ENCODE data around the gene CD2. TPM values are rescaled to one million over a fixed set of nuclear protein-coding genes. Genes with fewer than 3 reads are reported as not detected.

Gene CD2
- total RNA-seq, 4 donors from 2014 or later = 5.0 to 8.7 (median 6.3) TPM; not detected in 1

- Histone ChIP-seq H3K9me3 (no peaks in the 10 kb centered on the region), H3K27ac (peak overlapping the region; percentile 10 to 33 (median 26)), H3K4me1 (peaks cover 0 to 5% (median 0%) of the 10 kb centered on the region in 4 donors), H3K36me3 (no peaks in the 10 kb centered on the region), H3K4me3 (no peak overlapping the region), H3K27me3 (no peaks in the 10 kb centered on the region)
- WGBS, 2 donors (ENCODE audit: low coverage in 1 of 2) = 86 to 88% methylated on average over 10 to 13 of the region's 13 CpGs
- DNase-seq = no peak
- in situ Hi-C loops (cut with MboI; ENCODE audit: low pct_ligation_motif_present in 1 of 4, low pct_unique_long_range_greater_than_20kb in 1 of 4, low sequenced_read_pairs in 3 of 4) = no loop called here
- intact Hi-C loops (cut with DNase I; ENCODE audit: low total_unique reads) = no loop called here
- TF ChIP-seq POLR2AphosphoS5 (IDR thresholded peaks at IDR 0.05) (no peak), EP300 (IDR thresholded peaks at IDR 0.05; ENCODE audit: low read depth) (no peak), POLR2A (IDR thresholded peaks at IDR 0.05) (no peak), CTCF (IDR thresholded peaks at IDR 0.05) (no peak)
Measured at GRCh38 chr1:116768416-116769103, 14.3 kb downstream of the CD2 start.

- TF ChIP-seq EP300 (IDR thresholded peaks at IDR 0.05; ENCODE audit: low read depth) = no peak
- TF ChIP-seq CTCF (IDR thresholded peaks at IDR 0.05) = no peak
- TF ChIP-seq POLR2AphosphoS5 (IDR thresholded peaks at IDR 0.05) = no peak
- no peak for TF ChIP-seq POLR2A (IDR thresholded peaks at IDR 0.05)
- 59 to 62% methylated on average over 5 to 6 of the region's 6 CpGs for WGBS, 2 donors (ENCODE audit: low coverage in 1 of 2)
- in situ Hi-C loops (cut with MboI; ENCODE audit: low pct_ligation_motif_present in 1 of 4, low pct_unique_long_range_greater_than_20kb in 1 of 4, low sequenced_read_pairs in 3 of 4) (no loop called here), intact Hi-C loops (cut with DNase I; ENCODE audit: low total_unique reads) (no loop called here)
- no peak for DNase-seq
- H3K27ac ChIP-seq = peak overlapping the region; percentile 10 to 33 (median 18)
- H3K9me3 ChIP-seq = no peaks in the 10 kb centered on the region
- H3K4me1 ChIP-seq = no peaks in the 10 kb centered on the region
- no peaks in the 10 kb centered on the region for H3K36me3 ChIP-seq
- H3K4me3 ChIP-seq = no peak overlapping the region
- H3K27me3 ChIP-seq = no peaks in the 10 kb centered on the region
Measured at GRCh38 chr1:116769104-116769452, 14.8 kb downstream of the CD2 start.

- DNase-seq = peak; percentile 37
- no peak for TF ChIP-seq EP300 (IDR thresholded peaks at IDR 0.05; ENCODE audit: low read depth)
- TF ChIP-seq POLR2AphosphoS5 (IDR thresholded peaks at IDR 0.05) = no peak
- no peak for TF ChIP-seq POLR2A (IDR thresholded peaks at IDR 0.05)
- TF ChIP-seq CTCF (IDR thresholded peaks at IDR 0.05) = no peak
Measured at GRCh38 chr1:116769561-116769977, 15.3 kb downstream of the CD2 start.

GRCh38 chr1:116769994-116770393 is 15.8 kb downstream of the CD2 start:
- no peaks in the 10 kb centered on the region for H3K36me3 ChIP-seq
- H3K27ac ChIP-seq = peak overlapping the region in 2 of 4 donors; percentile 13 to 37
- intact Hi-C loops (cut with DNase I; ENCODE audit: low total_unique reads) = no loop called here
- no peak for DNase-seq
- H3K9me3 ChIP-seq = no peaks in the 10 kb centered on the region
- H3K4me1 ChIP-seq = no peaks in the 10 kb centered on the region
- in situ Hi-C loops (cut with MboI; ENCODE audit: low pct_ligation_motif_present in 1 of 4, low pct_unique_long_range_greater_than_20kb in 1 of 4, low sequenced_read_pairs in 3 of 4) = no loop called here
- H3K4me3 ChIP-seq = no peak overlapping the region
- WGBS, 2 donors (ENCODE audit: low coverage in 1 of 2) = 64 to 78% methylated on average over 2 to 9 of the region's 9 CpGs
- no peaks in the 10 kb centered on the region for H3K27me3 ChIP-seq
- no peak for TF ChIP-seq POLR2AphosphoS5 (IDR thresholded peaks at IDR 0.05)
- no peak for TF ChIP-seq POLR2A (IDR thresholded peaks at IDR 0.05)
- no peak for TF ChIP-seq EP300 (IDR thresholded peaks at IDR 0.05; ENCODE audit: low read depth)
- TF ChIP-seq CTCF (IDR thresholded peaks at IDR 0.05) = no peak

More at GRCh38 chr1:116769561-116769977, 15.3 kb downstream of the CD2 start:
- WGBS, 2 donors (ENCODE audit: low coverage in 1 of 2) = 65% methylated on average over 1 of the region's 1 CpG; no CpG with 5 or more reads in 1 of the 2 donors
- Histone ChIP-seq H3K27me3 (no peaks in the 10 kb centered on the region), H3K36me3 (no peaks in the 10 kb centered on the region), H3K4me3 (no peak overlapping the region), H3K27ac (peak overlapping the region; percentile 17 to 37 (median 26)), H3K9me3 (no peaks in the 10 kb centered on the region), H3K4me1 (no peaks in the 10 kb centered on the region)
- in situ Hi-C loops (cut with MboI; ENCODE audit: low pct_ligation_motif_present in 1 of 4, low pct_unique_long_range_greater_than_20kb in 1 of 4, low sequenced_read_pairs in 3 of 4) = no loop called here
- intact Hi-C loops (cut with DNase I; ENCODE audit: low total_unique reads) = no loop called here

Data from transverse colon (tissue), 4 donors.